RWPE1 (cell line): Measurements from ENCODE around the gene ZNF783.

Experiments
- CTCF ChIA-PET: fragments of 350-600 bp; sonication (Branson Sonifier 250); formaldehyde crosslinking; extraction: SDS; loops from one replicate; lab custom pipeline; 2021; lab: Yijun Ruan, JAX
- POLR2A ChIA-PET: fragments of 400-600 bp; formaldehyde crosslinking; extraction: SDS; loops from one replicate; lab custom pipeline; 2020; ENCODE audit warnings: antibody characterized with exemption; ENCODE audit not compliant: low non-redundant PET; lab: Yijun Ruan, JAX
- DNase-seq: peaks from one replicate; pipeline ENCODE4 v3.0.0; 2012; ENCODE audit warnings: low spot score
- H3K27ac ChIP-seq: fragments of 450-650 bp; 2 replicates; pipeline ENCODE4 v1.5.1; 2017
- TF ChIP-seq, protein P1 (sequence below): fragments of 450-650 bp; conservative IDR thresholded peaks from 2 replicates; pipeline ENCODE4 v1.5.1; 2017; ENCODE audit warnings: low read depth, mild to moderate bottlenecking

The ZNF783 gene

DNA sequence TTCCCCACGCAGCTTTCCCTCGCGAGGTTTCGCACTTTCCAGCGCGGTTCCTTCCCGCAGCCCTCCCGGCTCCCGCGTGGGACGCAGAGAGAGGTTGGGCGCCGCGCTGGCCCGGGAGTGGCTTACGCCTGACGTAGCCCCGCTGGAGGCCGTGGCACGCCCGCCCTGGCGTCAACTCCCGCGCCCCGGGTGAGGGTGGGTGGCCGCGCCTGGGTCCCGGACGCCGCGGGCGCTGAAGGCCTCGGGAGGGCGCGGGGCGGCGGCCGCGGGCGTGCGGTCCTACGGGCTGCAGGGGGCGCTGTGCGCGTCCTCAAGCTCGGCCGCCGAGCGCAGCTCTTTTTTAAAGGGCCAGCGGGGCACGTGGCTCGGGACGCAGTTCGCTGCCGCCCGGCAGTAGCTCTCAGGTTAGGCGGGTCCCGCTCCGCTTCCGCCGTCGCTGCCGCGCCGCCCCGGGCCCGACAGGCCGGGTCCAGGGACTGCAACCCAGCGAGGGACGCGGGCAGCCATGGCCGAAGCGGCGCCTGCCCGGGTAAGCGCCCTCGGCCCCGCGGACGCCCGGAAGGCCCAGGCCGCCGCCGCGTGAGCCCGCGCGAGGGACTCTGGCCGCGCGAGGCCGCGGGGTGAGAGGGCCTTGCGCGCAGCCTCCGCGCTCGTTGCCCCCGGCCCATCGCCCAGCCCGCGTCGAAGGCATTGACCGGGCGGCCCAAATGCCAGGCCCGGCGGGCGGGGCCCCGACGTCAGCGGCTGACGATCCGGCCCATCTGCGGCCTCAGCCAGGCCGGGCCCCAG is at the start of gene ZNF783:
TSS of gene ZNF783 (plus strand) at position 368 of the 789 bp plus-strand sequence. CDS start at position 506, 138 bp downstream.
- ChIA-PET POLR2A (interaction anchor here (0.5 to 0.6 kb wide), 2 partner anchors 143 to 159 kb away, joined by 3 to 12 read pairs; no protein-coding TSS in a partner anchor), CTCF (interaction anchor here (0.5 to 1.0 kb wide), 4 partner anchors 21 to 485 kb away, joined by 3 to 5 read pairs (median 3); partner anchors contain the start of gene ZNF282)
- TF ChIP-seq, protein P1, sequence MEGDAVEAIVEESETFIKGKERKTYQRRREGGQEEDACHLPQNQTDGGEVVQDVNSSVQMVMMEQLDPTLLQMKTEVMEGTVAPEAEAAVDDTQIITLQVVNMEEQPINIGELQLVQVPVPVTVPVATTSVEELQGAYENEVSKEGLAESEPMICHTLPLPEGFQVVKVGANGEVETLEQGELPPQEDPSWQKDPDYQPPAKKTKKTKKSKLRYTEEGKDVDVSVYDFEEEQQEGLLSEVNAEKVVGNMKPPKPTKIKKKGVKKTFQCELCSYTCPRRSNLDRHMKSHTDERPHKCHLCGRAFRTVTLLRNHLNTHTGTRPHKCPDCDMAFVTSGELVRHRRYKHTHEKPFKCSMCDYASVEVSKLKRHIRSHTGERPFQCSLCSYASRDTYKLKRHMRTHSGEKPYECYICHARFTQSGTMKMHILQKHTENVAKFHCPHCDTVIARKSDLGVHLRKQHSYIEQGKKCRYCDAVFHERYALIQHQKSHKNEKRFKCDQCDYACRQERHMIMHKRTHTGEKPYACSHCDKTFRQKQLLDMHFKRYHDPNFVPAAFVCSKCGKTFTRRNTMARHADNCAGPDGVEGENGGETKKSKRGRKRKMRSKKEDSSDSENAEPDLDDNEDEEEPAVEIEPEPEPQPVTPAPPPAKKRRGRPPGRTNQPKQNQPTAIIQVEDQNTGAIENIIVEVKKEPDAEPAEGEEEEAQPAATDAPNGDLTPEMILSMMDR = peak; percentile 97
- DNase-seq = peak; percentile 69
- peak within 1 kb of the TSS; percentile 89 for H3K27ac ChIP-seq

DNA sequence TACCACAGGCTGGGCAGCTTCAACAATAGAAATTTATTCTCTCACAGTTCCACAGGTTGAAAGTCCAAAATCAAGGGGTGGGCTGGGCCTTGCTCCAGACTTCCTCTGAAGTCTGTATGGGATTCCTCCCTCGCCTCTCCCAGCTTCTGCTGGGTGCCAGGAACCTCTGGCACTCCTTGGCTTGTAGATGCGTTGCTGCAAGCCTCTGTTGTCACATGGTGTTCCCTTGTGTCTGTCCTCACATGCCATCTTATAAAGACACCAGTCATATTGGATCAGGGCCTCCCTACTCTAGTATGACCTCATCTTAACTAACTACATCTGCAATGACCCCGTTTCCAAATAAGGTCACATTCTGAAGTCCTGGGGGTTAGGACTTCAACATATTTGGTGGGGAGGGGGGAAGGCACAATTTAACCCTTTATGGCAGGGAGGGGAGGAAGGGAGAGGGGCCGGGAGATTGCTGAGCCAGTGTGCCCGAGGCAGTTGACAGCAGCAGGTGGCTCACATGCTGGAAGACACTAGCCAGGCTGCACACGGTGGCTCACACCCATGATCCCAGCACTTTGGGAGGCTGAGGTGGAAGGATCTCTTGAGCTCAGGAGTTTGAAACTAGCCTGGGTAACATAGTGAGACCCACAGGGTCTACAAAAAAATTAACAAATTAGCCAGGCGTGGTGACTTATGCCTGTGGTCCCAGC is 47.8 kb upstream of the ZNF783 start:
- TF ChIP-seq, protein P1 = no peak
- POLR2A ChIA-PET = no interaction called here
- H3K27ac ChIP-seq = no peak overlapping the region
- DNase-seq = no peak
- CTCF ChIA-PET = no interaction called here

DNA sequence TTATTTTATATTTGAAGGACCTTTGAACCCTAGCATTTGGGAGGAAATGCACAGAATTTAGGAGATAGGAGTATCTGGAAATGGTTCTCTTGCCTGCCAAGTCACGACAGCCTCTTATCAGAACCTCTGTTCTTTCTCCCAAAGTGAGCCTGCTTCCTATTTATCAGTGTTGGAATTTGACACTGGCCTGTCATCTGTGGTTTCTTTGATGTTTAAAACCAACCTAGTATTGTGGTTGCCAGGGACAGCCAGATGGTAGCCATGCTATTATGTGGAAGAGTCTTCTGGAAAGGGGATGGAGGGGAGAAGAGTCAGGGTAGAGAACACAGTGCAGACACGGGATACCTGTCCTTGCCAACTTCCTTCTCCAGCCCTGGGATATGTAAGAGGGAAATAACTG is 45.6 kb upstream of the ZNF783 start:
- TF ChIP-seq, protein P1 = no peak
- H3K27ac ChIP-seq = no peak overlapping the region
- ChIA-PET CTCF (no interaction called here), POLR2A (no interaction called here)
- no peak for DNase-seq

DNA sequence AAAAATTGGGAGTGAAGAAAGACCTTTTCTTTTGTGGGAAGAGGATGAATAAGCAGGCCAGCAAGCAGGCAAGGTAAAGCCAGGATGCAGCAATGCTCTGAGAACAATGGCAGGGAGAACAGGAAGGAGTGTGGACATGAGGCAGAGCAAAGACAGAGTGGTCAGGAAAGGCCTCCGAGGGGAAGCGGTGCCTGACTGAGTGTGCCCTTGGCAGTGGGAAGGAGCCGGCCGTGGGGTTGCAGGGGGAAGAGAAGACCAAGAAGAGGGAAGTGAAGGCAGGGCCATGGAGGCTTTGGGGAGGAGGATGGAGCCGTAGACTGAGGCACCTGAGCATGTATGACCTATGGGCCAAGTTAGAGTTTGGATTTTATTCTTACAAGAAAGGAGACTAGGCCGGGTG is 44.4 kb upstream of the ZNF783 start:
- no peak overlapping the region; the same call in 1 of the 2 replicates for H3K27ac ChIP-seq
- TF ChIP-seq, protein P1 = no peak
- CTCF ChIA-PET = no interaction called here
- POLR2A ChIA-PET = no interaction called here
- DNase-seq = no peak

DNA sequence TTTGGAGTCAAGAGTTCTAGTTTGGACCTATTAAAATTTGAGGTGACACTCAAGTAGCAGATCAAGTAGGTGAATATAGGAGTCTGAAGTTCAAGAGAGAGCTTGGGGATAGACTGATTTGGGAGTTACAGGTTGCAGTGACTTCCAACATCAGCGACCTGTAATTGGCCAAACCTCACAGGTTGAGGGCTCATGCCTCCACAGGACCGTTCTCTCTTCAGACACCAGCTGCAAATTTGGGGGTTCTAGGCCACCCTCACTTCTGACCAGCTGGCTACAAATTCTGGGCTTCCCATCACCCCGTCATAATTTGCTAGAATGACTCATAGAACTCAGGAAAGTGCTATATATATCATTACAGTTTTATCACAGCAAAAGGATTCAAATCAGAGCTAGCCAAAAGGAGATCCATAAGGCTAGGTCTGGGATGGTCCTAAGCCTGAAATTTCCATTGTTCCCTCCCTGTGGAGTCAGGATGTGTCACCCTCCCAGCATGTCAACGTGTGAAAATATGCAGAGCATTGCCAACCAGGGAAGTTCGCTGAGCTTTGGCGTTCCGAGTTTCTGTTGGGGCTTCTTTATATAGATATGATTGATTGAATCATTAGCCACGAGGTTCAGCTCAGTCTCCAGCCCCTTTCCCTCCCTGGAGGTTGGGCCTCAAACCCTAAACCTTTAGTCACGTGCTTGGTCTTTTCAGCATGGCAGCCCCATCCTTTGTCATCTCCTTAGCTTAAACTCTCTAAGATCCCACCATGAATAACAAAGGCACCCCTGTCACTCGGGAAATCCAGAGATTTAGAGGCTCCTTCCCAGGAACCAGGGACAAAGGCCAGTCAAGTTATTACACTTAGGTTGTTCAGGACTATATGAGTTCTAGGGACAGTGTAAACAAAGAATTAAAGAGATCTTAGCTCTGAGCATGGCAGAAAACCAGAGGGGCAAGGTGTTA is 43.3 kb upstream of the ZNF783 start:
- DNase-seq = no peak
- CTCF ChIA-PET = no interaction called here
- H3K27ac ChIP-seq = no peak overlapping the region
- POLR2A ChIA-PET = no interaction called here
- TF ChIP-seq, protein P1 = no peak
